OCI-LY7 (cell line): ENCODE data around the gene ARL16. TPM values are rescaled to one million over a fixed set of nuclear protein-coding genes. Genes with fewer than 3 reads are reported as not detected.
A peak's percentile ranks its signal among the peaks of the same experiment; 100 is the strongest.

Experiments
- BruUV-seq: library from RNA; stranded (reverse); fragments of 400-500 nt; replicated peaks from 2 replicates; lab custom pipeline; 2021; lab: Mats Ljungman, UMichigan
- CTCF ChIA-PET: fragments of 300-600 bp; sonication (Branson Sonifier 250); formaldehyde crosslinking; loops from one replicate; lab custom pipeline; 2022; ENCODE audit warnings: antibody characterized with exemption; ENCODE audit not compliant: unreplicated experiment; lab: Charles Lee
- POLR2A ChIA-PET: fragments of 300-600 bp; sonication (Branson Sonifier 250); formaldehyde crosslinking; loops from one replicate; lab custom pipeline; 2022; ENCODE audit warnings: antibody characterized with exemption; lab: Charles Lee
- DNase-seq: peaks from one replicate; pipeline ENCODE4 v3.0.0-alpha.2; 2015; ENCODE audit warnings: low spot score
- H2AFZ ChIP-seq: fragments of 200-600 bp; sonication (generic), shearing (Covaris generic); 2 replicates; pipeline ENCODE4 v1.6.1; 2014; ENCODE audit warnings: mild to moderate bottlenecking, antibody characterized with exemption, low read length, moderate library complexity
- H3K27ac ChIP-seq: fragments of 200-600 bp; sonication (generic); 2 replicates; pipeline ENCODE4 v1.5.1; 2014; ENCODE audit warnings: mixed run types, low read depth, mild to moderate bottlenecking, moderate library complexity, low read length, inconsistent platforms; ENCODE audit not compliant: poor library complexity, severe bottlenecking
- H3K36me3 ChIP-seq: fragments of 200-600 bp; sonication (generic); 2 replicates; pipeline ENCODE4 v1.6.1; 2014; ENCODE audit warnings: mild to moderate bottlenecking, antibody characterized with exemption, low read length, moderate library complexity, mixed read lengths; ENCODE audit not compliant: insufficient read depth
- H3K4me1 ChIP-seq: fragments of 200-600 bp; sonication (generic); 2 replicates; pipeline ENCODE4 v1.5.1; 2014; ENCODE audit warnings: mild to moderate bottlenecking, low read length; ENCODE audit not compliant: insufficient read depth, poor library complexity, severe bottlenecking
- H3K4me2 ChIP-seq: fragments of 200-600 bp; sonication (generic); 2 replicates; pipeline ENCODE4 v1.6.1; 2014; ENCODE audit warnings: mild to moderate bottlenecking, low read length
- H3K4me3 ChIP-seq: fragments of 200-600 bp; sonication (generic); 2 replicates; pipeline ENCODE4 v1.5.1; 2014; ENCODE audit warnings: mild to moderate bottlenecking, low read depth, low read length; ENCODE audit not compliant: poor library complexity, severe bottlenecking
- H3K79me2 ChIP-seq: fragments of 200-600 bp; sonication (generic); 2 replicates; pipeline ENCODE4 v1.6.1; 2016; ENCODE audit warnings: low read depth, mild to moderate bottlenecking, low read length, moderate library complexity, mixed read lengths; ENCODE audit not compliant: insufficient read depth
- H3K9me2 ChIP-seq: fragments of 200-600 bp; sonication (generic); 2 replicates; pipeline ENCODE4 v1.6.1; 2016; ENCODE audit warnings: mild to moderate bottlenecking, low read length, mixed read lengths; ENCODE audit not compliant: insufficient read depth
- H3K9me3 ChIP-seq: fragments of 200-600 bp; sonication (generic); 2 replicates; pipeline ENCODE4 v1.6.1; 2014; ENCODE audit warnings: mild to moderate bottlenecking, mixed run types, low read length, mixed read lengths
- H4K20me1 ChIP-seq: fragments of 200-600 bp; sonication (generic); 2 replicates; pipeline ENCODE4 v1.6.1; 2014; ENCODE audit warnings: mild to moderate bottlenecking, antibody characterized with exemption, low read length, moderate library complexity, mixed read lengths; ENCODE audit not compliant: insufficient read depth
- CTCF ChIP-seq: fragments of 200-600 bp; sonication (generic); conservative IDR thresholded peaks from 2 replicates; pipeline ENCODE4 v1.5.1; 2014; ENCODE audit warnings: mild to moderate bottlenecking, antibody characterized with exemption, low read length, moderate library complexity, mixed read lengths
- EZH2phosphoT487 ChIP-seq: fragments of 200-600 bp; sonication (generic); IDR thresholded peaks from 2 replicates; pipeline ENCODE4 v1.6.1; 2018; ENCODE audit warnings: low read depth, borderline replicate concordance, mild to moderate bottlenecking, mixed run types, antibody characterized with exemption, low read length, moderate library complexity, mixed read lengths
- intact Hi-C: fragments of 100-400 bp; cut with micrococcal nuclease; formaldehyde crosslinking; loops from one replicate; pipeline ENCODE4 v1.10.0; 2022; ENCODE audit not compliant: unreplicated experiment
- total RNA-seq, 2 experiments: library from RNA; depleted of rRNA in 1 of 2; stranded (reverse); fragments of >200 nt in 1 of 2; shearing (Covaris generic) in 1 of 2; gene quantifications; 2 replicates each; pipeline ENCODE4 v1.2.3, GENCODE V29; 2014 to 2022

The ARL16 gene
- total RNA-seq, 2 experiments from 2014 or later = 49.8 to 86.1 TPM

- intact Hi-C loops = loop anchor here (1.0 kb wide), 1 partner anchor 29 kb away; the partner anchor contains the start of genes NPLOC4 and TSPAN10
- CTCF ChIA-PET = no interaction called here
- peaks cover 36% of the 10 kb centered on the region for H3K79me2 ChIP-seq
- TSS peak; percentile 85 for BruUV-seq
- peak overlapping the region; percentile 8; the same call in 1 of the 2 replicates for H2AFZ ChIP-seq
- H3K9me3 ChIP-seq = no peaks in the 10 kb centered on the region
- peak; percentile 45 for DNase-seq
- peaks cover 52% of the 10 kb centered on the region for H3K36me3 ChIP-seq
- no peaks in the 10 kb centered on the region for H4K20me1 ChIP-seq
- peaks cover 25% of the 10 kb centered on the region for H3K4me1 ChIP-seq
- H3K27ac ChIP-seq = peak overlapping the region; percentile 62
- POLR2A ChIA-PET = interaction anchor here (2.1 kb wide), 1 partner anchor 17 kb away, joined by 8 read pairs; the partner anchor contains the start of genes ARL16 and HGS
- H3K9me2 ChIP-seq = no peaks in the 10 kb centered on the region
- TF ChIP-seq EZH2phosphoT487 = no peak
- TF ChIP-seq CTCF = no peak
- peak overlapping the region; percentile 88 for H3K4me2 ChIP-seq
- peak overlapping the region; percentile 100 for H3K4me3 ChIP-seq
Measured at GRCh38 chr17:81666092-81666341, 17.6 kb downstream of the ARL16 start.

- Histone ChIP-seq H3K9me3 (no peaks in the 10 kb centered on the region), H2AFZ (peak overlapping the region; percentile 8; the same call in 1 of the 2 replicates), H3K4me2 (peak overlapping the region; percentile 88), H4K20me1 (no peaks in the 10 kb centered on the region), H3K36me3 (peaks cover 47% of the 10 kb centered on the region), H3K27ac (peak overlapping the region; percentile 62), H3K4me3 (peak overlapping the region; percentile 100), H3K4me1 (peaks cover 25% of the 10 kb centered on the region), H3K9me2 (no peaks in the 10 kb centered on the region), H3K79me2 (peaks cover 36% of the 10 kb centered on the region)
- POLR2A ChIA-PET = interaction anchor here (0.7 to 2.1 kb wide), 2 partner anchors 9 to 18 kb away, joined by 3 to 8 read pairs; partner anchors contain the start of genes ARL16, HGS and PDE6G
- intact Hi-C loops = loop anchor here (1.0 kb wide), 1 partner anchor 28 kb away; the partner anchor contains the start of genes NPLOC4 and TSPAN10
- no TSS peak for BruUV-seq
- CTCF ChIA-PET = interaction anchor here (0.5 kb wide), 1 partner anchor 147 kb away, joined by 6 read pairs; no protein-coding TSS in a partner anchor
- TF ChIP-seq CTCF (no peak), EZH2phosphoT487 (no peak)
- peak; percentile 61 for DNase-seq
Measured at GRCh38 chr17:81665205-81666091, 18.1 kb downstream of the ARL16 start.
